Endodermal cell (in vitro differentiated cells): ENCODE results near the gene BRD2. TPM values are rescaled to one million over a fixed set of nuclear protein-coding genes. Genes with fewer than 3 reads are reported as not detected.

Source experiments
- DNase-seq: peaks from one replicate; pipeline ENCODE4 v3.0.0-alpha.2; 2017
- H3K27ac ChIP-seq: 2 replicates; pipeline ENCODE4 v1.5.1; 2013; ENCODE audit warnings: mild to moderate bottlenecking, low read depth, low read length, moderate library complexity
- H3K27me3 ChIP-seq: 2 replicates; pipeline ENCODE4 v1.6.1; 2013; ENCODE audit warnings: mild to moderate bottlenecking, low read length, moderate library complexity; ENCODE audit not compliant: insufficient read depth, control insufficient read depth, poor library complexity, severe bottlenecking
- H3K36me3 ChIP-seq: 2 replicates; pipeline ENCODE4 v1.7.0; 2013; ENCODE audit warnings: mild to moderate bottlenecking, low read length, moderate library complexity; ENCODE audit not compliant: control insufficient read depth, insufficient read depth
- H3K4me1 ChIP-seq: one replicate; pipeline ENCODE4 v1.7.0; 2013; ENCODE audit warnings: low read length; ENCODE audit not compliant: control insufficient read depth, insufficient read depth
- H3K4me3 ChIP-seq: 2 replicates; pipeline ENCODE4 v1.5.1; 2013; ENCODE audit warnings: mild to moderate bottlenecking, low read length, moderate library complexity
- H3K9ac ChIP-seq: 2 replicates; pipeline ENCODE4 v1.6.1; 2013; ENCODE audit warnings: mild to moderate bottlenecking, low read length, moderate library complexity; ENCODE audit not compliant: poor library complexity, severe bottlenecking; ENCODE audit errors: extremely low read depth
- H3K9me3 ChIP-seq: 2 replicates; pipeline ENCODE4 v1.6.1; 2013; ENCODE audit warnings: mild to moderate bottlenecking, low read length, moderate library complexity; ENCODE audit not compliant: control insufficient read depth
- H3K27ac Mint-ChIP-seq: 2 replicates; pipeline ENCODE4 v1.8.0; 2020; ENCODE audit warnings: mixed read lengths
- H3K27me3 Mint-ChIP-seq: 2 replicates; pipeline ENCODE4 v1.8.0; 2021; ENCODE audit warnings: mild to moderate bottlenecking, mixed read lengths; ENCODE audit not compliant: insufficient read depth
- H3K36me3 Mint-ChIP-seq: 2 replicates; pipeline ENCODE4 v1.8.0; 2020; ENCODE audit warnings: low read depth, mixed read lengths
- H3K4me1 Mint-ChIP-seq: 2 replicates; pipeline ENCODE4 v1.8.0; 2020; ENCODE audit warnings: mixed read lengths
- H3K4me3 Mint-ChIP-seq: 2 replicates; pipeline ENCODE4 v1.8.0; 2020; ENCODE audit warnings: mild to moderate bottlenecking, moderate library complexity, mixed read lengths
- H3K9me3 Mint-ChIP-seq: 2 replicates; pipeline ENCODE4 v1.8.0; 2020; ENCODE audit warnings: mild to moderate bottlenecking, mixed read lengths
- CTCF ChIP-seq: fragments of 200-600 bp; sonication (generic); conservative IDR thresholded peaks from 2 replicates; pipeline ENCODE4 v1.5.0; 2021; ENCODE audit warnings: antibody characterized with exemption, mild to moderate bottlenecking
- WGBS, 2 experiments: methylation state at CpG; one replicate each; pipeline versions ENCODE4 v1.1.5 to v1.1.7; 2013; ENCODE audit warnings: missing lambda C conversion rate in 2 of 2, mixed read lengths in 1 of 2; ENCODE audit not compliant: insufficient coverage in 1 of 2, insufficient read length in 1 of 2; 5-methylcytosine and 5-hydroxymethylcytosine counted together
- total RNA-seq, 2 donors: library from RNA; stranded (reverse); fragmentation: NEBNext Ultra II Directional in 1 of 2; extraction: Animal tissue kit (Norgen Biotek cat#: 25700) in 1 of 2; gene quantifications; 2 replicates in 1 of 2; 3 replicates in 1 of 2; pipeline ENCODE4 v1.2.1, GENCODE V29; 2021

The BRD2 gene
- total RNA-seq, 2 donors from 2014 or later = 209 to 233 TPM

- no peak overlapping the region for H3K4me3 ChIP-seq
These were observed 21.0 kb downstream of the BRD2 start for GRCh38 chr6:32989368-32989767.

GRCh38 chr6:32991972-32992371, 23.6 kb downstream of the BRD2 start:
- peaks cover 22% of the 10 kb centered on the region for H3K27me3 Mint-ChIP-seq
- H3K36me3 Mint-ChIP-seq = no peaks in the 10 kb centered on the region
- H3K4me3 ChIP-seq = no peak overlapping the region
- TF ChIP-seq CTCF = no peak
- no peak overlapping the region for H3K4me3 Mint-ChIP-seq
- no peaks in the 10 kb centered on the region for H3K9me3 Mint-ChIP-seq
- peaks cover 19% of the 10 kb centered on the region for H3K27me3 ChIP-seq
- H3K9me3 ChIP-seq = no peaks in the 10 kb centered on the region
- H3K4me1 ChIP-seq = no peaks in the 10 kb centered on the region
- no peaks in the 10 kb centered on the region for H3K4me1 Mint-ChIP-seq
- H3K36me3 ChIP-seq = no peaks in the 10 kb centered on the region
- H3K27ac ChIP-seq = no peak overlapping the region
- no peak overlapping the region for H3K27ac Mint-ChIP-seq
- H3K9ac ChIP-seq = no peak overlapping the region
- 57 to 69% methylated on average over 1 to 4 of the region's 4 CpGs for WGBS, 2 experiments
- no peak for DNase-seq

More at GRCh38 chr6:32989368-32989767, 21.0 kb downstream of the BRD2 start:
- Histone ChIP-seq H3K4me1 (no peaks in the 10 kb centered on the region), H3K9ac (no peak overlapping the region), H3K9me3 (no peaks in the 10 kb centered on the region), H3K27ac (no peak overlapping the region), H3K36me3 (no peaks in the 10 kb centered on the region), H3K27me3 (peaks cover 6% of the 10 kb centered on the region)
- Mint-ChIP-seq H3K4me1 (no peaks in the 10 kb centered on the region), H3K9me3 (no peaks in the 10 kb centered on the region), H3K4me3 (no peak overlapping the region), H3K36me3 (no peaks in the 10 kb centered on the region), H3K27me3 (peaks cover 17% of the 10 kb centered on the region), H3K27ac (no peak overlapping the region)
- 80 to 100% methylated on average over 1 of the region's 1 CpG for WGBS, 2 experiments
- no peak for TF ChIP-seq CTCF
- DNase-seq = no peak

- Mint-ChIP-seq H3K27me3 (peaks cover 23% of the 10 kb centered on the region), H3K36me3 (no peaks in the 10 kb centered on the region), H3K9me3 (no peaks in the 10 kb centered on the region), H3K4me1 (no peaks in the 10 kb centered on the region), H3K27ac (no peak overlapping the region), H3K4me3 (no peak overlapping the region)
- WGBS, 2 experiments = 84 to 94% methylated on average over 3 to 8 of the region's 9 CpGs
- Histone ChIP-seq H3K36me3 (no peaks in the 10 kb centered on the region), H3K27ac (no peak overlapping the region), H3K9me3 (no peaks in the 10 kb centered on the region), H3K4me3 (no peak overlapping the region), H3K9ac (no peak overlapping the region), H3K4me1 (no peaks in the 10 kb centered on the region), H3K27me3 (peaks cover 25% of the 10 kb centered on the region)
- TF ChIP-seq CTCF = no peak
- no peak for DNase-seq
These were observed 25.1 kb downstream of the BRD2 start for GRCh38 chr6:32993363-32993973.
